K562 (cell line): Measurements from ENCODE around the gene PCSK2.

Experiments
- BCL6 ChIP-seq: fragments of 250-450 bp; sonication (Bioruptor Pico); IDR thresholded peaks from 2 replicates; pipeline ENCODE4 v1.4.0; 2020
- CTCF ChIP-seq, 3 experiments: IDR thresholded peaks in 2 of 3; conservative IDR thresholded peaks in 1 of 3; 2 replicates each; pipeline ENCODE4 v1.5.1; 2011 to 2012; ENCODE audit warnings: low read length in 3 of 3, mild to moderate bottlenecking in 3 of 3, control low read depth in 2 of 3, improper control_type of control experiment in 1 of 3, inconsistent platforms in 1 of 3, low read depth in 1 of 3, mixed read lengths in 1 of 3, moderate library complexity in 1 of 3; ENCODE audit not compliant: insufficient read depth in 2 of 3
- HOMEZ ChIP-seq: fragments of 250-450 bp; sonication (Bioruptor Pico); IDR thresholded peaks from 2 replicates; pipeline ENCODE4 v1.4.0; 2020; ENCODE audit warnings: mild to moderate bottlenecking, moderate library complexity
- NBN ChIP-seq: fragments of 450-650 bp; IDR thresholded peaks from 2 replicates; pipeline ENCODE4 v1.6.1; 2016; ENCODE audit warnings: low read depth, mild to moderate bottlenecking
- NONO ChIP-seq, 2 experiments: fragments of 200-400 bp in 1 of 2; fragments of 450-650 bp in 1 of 2; formaldehyde crosslinking in 1 of 2; IDR thresholded peaks; 2 replicates each; pipeline ENCODE4 v1.6.1; 2017; ENCODE audit warnings: low read depth in 2 of 2, mild to moderate bottlenecking in 2 of 2, moderate library complexity in 2 of 2, low read length in 1 of 2
- POLR2AphosphoS5 ChIP-seq: IDR thresholded peaks from 2 replicates; pipeline ENCODE4 v1.6.1; 2011; ENCODE audit warnings: mild to moderate bottlenecking, low read depth, low read length, moderate library complexity; ENCODE audit not compliant: control insufficient read depth, insufficient read depth
- SETDB1 ChIP-seq: IDR thresholded peaks from one replicate; pipeline ENCODE4 v1.6.1; 2012; ENCODE audit warnings: low read length, control low read depth, inconsistent platforms
- SRF ChIP-seq, 2 experiments: fragments of 250-450, 450-650 bp in 1 of 2; sonication (Bioruptor Pico) in 1 of 2; sonication (generic) in 1 of 2; formaldehyde crosslinking; IDR thresholded peaks; 2 replicates each; pipeline versions ENCODE4 v1.5.0 to v1.5.1; 2020 to 2022; ENCODE audit warnings: mild to moderate bottlenecking in 1 of 2, missing genetic modification reagents in 1 of 2
- ZHX1 ChIP-seq: fragments of 150-350 bp; conservative IDR thresholded peaks from 2 replicates; pipeline ENCODE4 v1.6.1; 2014; ENCODE audit warnings: low read length

GRCh38 chr20:17479063-17479657, 252.3 kb downstream of the PCSK2 start:
- TF ChIP-seq ZHX1, result no peak
- no peak for TF ChIP-seq HOMEZ
- TF ChIP-seq NBN, result no peak
- no peak for TF ChIP-seq SETDB1
- TF ChIP-seq POLR2AphosphoS5, result no peak
- no peak for TF ChIP-seq BCL6 (CRISPR knock-in tag)
- no peak for TF ChIP-seq SRF (CRISPR knock-in tag; IDR thresholded peaks at IDR 0.05)
- TF ChIP-seq NONO (IDR thresholded peaks at IDR 0.05; ENCODE audit: low read depth in 2 of 2, low read length in 1 of 2), result no peak
- TF ChIP-seq CTCF (IDR thresholded peaks at IDR 0.05 in 2 of 3, conservative IDR thresholded peaks at IDR 0.05 in 1 of 3; ENCODE audit: insufficient read depth in 2 of 3, low read depth in 1 of 3, low read length in 3 of 3), result no peak
